HEK293 (cell line): Measurements from ENCODE around the gene TNFAIP2.

Source experiments
- FEZF1 ChIP-seq: fragments of 450-650 bp; formaldehyde crosslinking; IDR thresholded peaks from 2 replicates; pipeline ENCODE4 v1.5.1; 2016; ENCODE audit warnings: missing biosample characterization, missing genetic modification characterization
- OVOL3 ChIP-seq: fragments of 450-650 bp; formaldehyde crosslinking; IDR thresholded peaks from 2 replicates; pipeline ENCODE4 v1.5.1; 2016; ENCODE audit warnings: missing biosample characterization, missing genetic modification characterization
- REPIN1 ChIP-seq: fragments of 450-650 bp; formaldehyde crosslinking; IDR thresholded peaks from 2 replicates; pipeline ENCODE4 v1.5.1; 2017; ENCODE audit warnings: missing biosample characterization, missing genetic modification characterization, low read depth
- SP7 ChIP-seq: fragments of 450-650 bp; formaldehyde crosslinking; IDR thresholded peaks from 2 replicates; pipeline ENCODE4 v1.5.1; 2016; ENCODE audit warnings: missing biosample characterization, missing genetic modification characterization
- ZBTB1 ChIP-seq: fragments of 450-650 bp; formaldehyde crosslinking; IDR thresholded peaks from 2 replicates; pipeline ENCODE4 v1.5.1; 2016; ENCODE audit warnings: missing biosample characterization, missing genetic modification characterization
- ZBTB20 ChIP-seq: fragments of 450-650 bp; formaldehyde crosslinking; IDR thresholded peaks from 2 replicates; pipeline ENCODE4 v1.5.1; 2016; ENCODE audit warnings: missing biosample characterization, missing genetic modification characterization
- ZBTB48 ChIP-seq: fragments of 450-650 bp; formaldehyde crosslinking; IDR thresholded peaks from 2 replicates; pipeline ENCODE4 v1.5.1; 2016; ENCODE audit warnings: missing biosample characterization, missing genetic modification characterization
- ZBTB8A ChIP-seq: fragments of 450-650 bp; formaldehyde crosslinking; IDR thresholded peaks from 2 replicates; pipeline ENCODE4 v1.5.1; 2016; ENCODE audit warnings: missing biosample characterization, missing genetic modification characterization
- ZNF157 ChIP-seq: fragments of 450-650 bp; formaldehyde crosslinking; IDR thresholded peaks from 2 replicates; pipeline ENCODE4 v1.5.1; 2016; ENCODE audit warnings: missing biosample characterization, missing genetic modification characterization
- ZNF16 ChIP-seq: fragments of 450-650 bp; formaldehyde crosslinking; IDR thresholded peaks from 2 replicates; pipeline ENCODE4 v1.5.1; 2016; ENCODE audit warnings: low read depth, missing biosample characterization, missing genetic modification characterization
- ZNF2 ChIP-seq: fragments of 450-650 bp; formaldehyde crosslinking; IDR thresholded peaks from 2 replicates; pipeline ENCODE4 v1.5.1; 2016; ENCODE audit warnings: missing biosample characterization, missing genetic modification characterization
- ZNF211 ChIP-seq: fragments of 450-650 bp; formaldehyde crosslinking; IDR thresholded peaks from 2 replicates; pipeline ENCODE4 v1.5.1; 2016; ENCODE audit warnings: low read depth, missing biosample characterization, missing genetic modification characterization
- ZNF473 ChIP-seq: fragments of 450-650 bp; formaldehyde crosslinking; IDR thresholded peaks from 2 replicates; pipeline ENCODE4 v1.5.1; 2017; ENCODE audit warnings: missing biosample characterization, missing genetic modification characterization
- ZNF529 ChIP-seq: fragments of 450-650 bp; formaldehyde crosslinking; IDR thresholded peaks from 2 replicates; pipeline ENCODE4 v1.5.1; 2017; ENCODE audit warnings: missing genetic modification characterization, missing biosample characterization; ENCODE audit not compliant: insufficient replicate concordance
- ZNF585B ChIP-seq: fragments of 450-650 bp; formaldehyde crosslinking; IDR thresholded peaks from 2 replicates; pipeline ENCODE4 v1.5.1; 2016; ENCODE audit warnings: missing biosample characterization, missing genetic modification characterization
- ZNF600 ChIP-seq: fragments of 450-650 bp; formaldehyde crosslinking; IDR thresholded peaks from 2 replicates; pipeline ENCODE4 v1.5.1; 2016; ENCODE audit warnings: missing biosample characterization, missing genetic modification characterization
- ZNF623 ChIP-seq: fragments of 450-650 bp; formaldehyde crosslinking; IDR thresholded peaks from 2 replicates; pipeline ENCODE4 v1.5.1; 2016; ENCODE audit warnings: missing biosample characterization, missing genetic modification characterization
- ZNF777 ChIP-seq: fragments of 450-650 bp; formaldehyde crosslinking; IDR thresholded peaks from 2 replicates; pipeline ENCODE4 v1.5.1; 2017; ENCODE audit warnings: missing biosample characterization, missing genetic modification characterization, borderline replicate concordance
- ZNF830 ChIP-seq: fragments of 450-650 bp; IDR thresholded peaks from 2 replicates; pipeline ENCODE4 v1.5.0; 2018; ENCODE audit warnings: missing biosample characterization, missing genetic modification characterization, low read depth, mild to moderate bottlenecking, moderate library complexity
- TF ChIP-seq, protein P1 (sequence below): fragments of 450-650 bp; formaldehyde crosslinking; conservative IDR thresholded peaks from 2 replicates; pipeline ENCODE4 v1.5.1; 2016; ENCODE audit warnings: low read depth, missing biosample characterization, missing genetic modification characterization
- TF ChIP-seq, protein P2 (sequence below): fragments of 450-650 bp; formaldehyde crosslinking; IDR thresholded peaks from 2 replicates; pipeline ENCODE4; 2016; ENCODE audit warnings: missing biosample characterization, missing genetic modification characterization
- TF ChIP-seq, protein P3 (sequence below): fragments of 450-650 bp; formaldehyde crosslinking; IDR thresholded peaks from 2 replicates; pipeline ENCODE4 v1.5.1; 2017; ENCODE audit warnings: missing biosample characterization, missing genetic modification characterization
- TF ChIP-seq, protein P4 (sequence below): fragments of 450-650 bp; formaldehyde crosslinking; IDR thresholded peaks from 2 replicates; pipeline ENCODE4 v1.5.1; 2017; ENCODE audit warnings: missing biosample characterization, mild to moderate bottlenecking, missing genetic modification characterization, moderate library complexity
- TF ChIP-seq, protein P5 (sequence below): fragments of 450-650 bp; formaldehyde crosslinking; IDR thresholded peaks from 2 replicates; pipeline ENCODE4 v1.5.1; 2016; ENCODE audit warnings: missing biosample characterization, missing genetic modification characterization, low read depth
- TF ChIP-seq, protein P6 (sequence below): fragments of 450-650 bp; formaldehyde crosslinking; IDR thresholded peaks from 2 replicates; pipeline ENCODE4 v1.5.1; 2016; ENCODE audit warnings: missing biosample characterization, missing genetic modification characterization

Gene TNFAIP2

DNA sequence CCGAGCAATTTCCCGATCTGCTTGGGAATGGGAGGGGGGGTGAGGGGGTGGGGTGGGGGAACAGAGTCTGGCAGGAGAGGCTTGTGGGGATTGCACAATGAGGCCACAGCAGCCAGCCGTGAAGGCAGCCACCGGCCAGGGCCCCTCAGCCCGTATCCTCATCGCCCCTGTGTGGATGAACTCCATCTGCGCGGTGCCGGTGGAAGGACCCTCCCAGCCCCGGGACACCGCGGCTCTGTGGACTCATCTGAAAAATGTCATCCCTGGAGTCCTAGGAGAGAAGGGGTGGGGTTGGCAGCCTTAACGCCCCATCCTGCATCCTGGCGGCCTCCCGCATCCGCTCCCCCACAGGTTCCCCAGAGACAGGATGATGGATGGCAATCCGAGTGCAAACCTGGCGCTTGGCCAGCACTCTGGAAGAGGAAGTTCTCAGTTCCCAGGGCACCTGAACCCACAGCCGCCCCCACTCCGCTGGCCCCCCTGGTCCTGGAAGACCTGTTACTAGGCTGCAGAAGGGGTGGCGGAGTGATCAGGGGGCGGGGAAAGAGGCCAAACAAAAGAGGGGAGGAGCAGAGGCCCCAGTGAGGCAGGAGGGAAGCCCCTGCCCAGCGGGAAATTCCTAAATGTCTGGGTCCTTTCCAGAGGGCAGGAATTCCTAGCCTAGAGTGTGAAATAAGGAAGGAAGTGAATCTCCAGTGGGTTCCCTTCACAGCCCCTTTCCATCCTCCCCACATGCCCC lies 1.2 kb upstream of the TNFAIP2 start (continued):
- TF ChIP-seq, protein P1, sequence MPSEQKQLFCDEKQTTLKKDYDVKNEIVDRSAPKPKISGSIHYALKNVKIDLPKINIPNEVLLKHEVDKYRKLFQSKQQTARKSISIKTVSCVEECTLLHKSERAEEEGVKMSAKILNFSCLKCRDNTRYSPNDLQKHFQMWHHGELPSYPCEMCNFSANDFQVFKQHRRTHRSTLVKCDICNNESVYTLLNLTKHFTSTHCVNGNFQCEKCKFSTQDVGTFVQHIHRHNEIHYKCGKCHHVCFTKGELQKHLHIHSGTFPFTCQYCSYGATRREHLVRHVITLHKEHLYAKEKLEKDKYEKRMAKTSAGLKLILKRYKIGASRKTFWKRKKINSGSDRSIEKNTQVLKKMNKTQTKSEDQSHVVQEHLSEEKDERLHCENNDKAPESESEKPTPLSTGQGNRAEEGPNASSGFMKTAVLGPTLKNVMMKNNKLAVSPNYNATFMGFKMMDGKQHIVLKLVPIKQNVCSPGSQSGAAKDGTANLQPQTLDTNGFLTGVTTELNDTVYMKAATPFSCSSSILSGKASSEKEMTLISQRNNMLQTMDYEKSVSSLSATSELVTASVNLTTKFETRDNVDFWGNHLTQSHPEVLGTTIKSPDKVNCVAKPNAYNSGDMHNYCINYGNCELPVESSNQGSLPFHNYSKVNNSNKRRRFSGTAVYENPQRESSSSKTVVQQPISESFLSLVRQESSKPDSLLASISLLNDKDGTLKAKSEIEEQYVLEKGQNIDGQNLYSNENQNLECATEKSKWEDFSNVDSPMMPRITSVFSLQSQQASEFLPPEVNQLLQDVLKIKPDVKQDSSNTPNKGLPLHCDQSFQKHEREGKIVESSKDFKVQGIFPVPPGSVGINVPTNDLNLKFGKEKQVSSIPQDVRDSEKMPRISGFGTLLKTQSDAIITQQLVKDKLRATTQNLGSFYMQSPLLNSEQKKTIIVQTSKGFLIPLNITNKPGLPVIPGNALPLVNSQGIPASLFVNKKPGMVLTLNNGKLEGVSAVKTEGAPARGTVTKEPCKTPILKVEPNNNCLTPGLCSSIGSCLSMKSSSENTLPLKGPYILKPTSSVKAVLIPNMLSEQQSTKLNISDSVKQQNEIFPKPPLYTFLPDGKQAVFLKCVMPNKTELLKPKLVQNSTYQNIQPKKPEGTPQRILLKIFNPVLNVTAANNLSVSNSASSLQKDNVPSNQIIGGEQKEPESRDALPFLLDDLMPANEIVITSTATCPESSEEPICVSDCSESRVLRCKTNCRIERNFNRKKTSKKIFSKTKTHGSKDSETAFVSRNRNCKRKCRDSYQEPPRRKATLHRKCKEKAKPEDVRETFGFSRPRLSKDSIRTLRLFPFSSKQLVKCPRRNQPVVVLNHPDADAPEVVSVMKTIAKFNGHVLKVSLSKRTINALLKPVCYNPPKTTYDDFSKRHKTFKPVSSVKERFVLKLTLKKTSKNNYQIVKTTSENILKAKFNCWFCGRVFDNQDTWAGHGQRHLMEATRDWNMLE (tag by site-specific recombination): peak; percentile 42; the same call in 1 of the 2 replicates
- TF ChIP-seq ZNF623 (tag by site-specific recombination): no peak
- TF ChIP-seq ZNF16 (tag by site-specific recombination): no peak
- no peak for TF ChIP-seq ZNF777 (tag by site-specific recombination)
- TF ChIP-seq, protein P2, sequence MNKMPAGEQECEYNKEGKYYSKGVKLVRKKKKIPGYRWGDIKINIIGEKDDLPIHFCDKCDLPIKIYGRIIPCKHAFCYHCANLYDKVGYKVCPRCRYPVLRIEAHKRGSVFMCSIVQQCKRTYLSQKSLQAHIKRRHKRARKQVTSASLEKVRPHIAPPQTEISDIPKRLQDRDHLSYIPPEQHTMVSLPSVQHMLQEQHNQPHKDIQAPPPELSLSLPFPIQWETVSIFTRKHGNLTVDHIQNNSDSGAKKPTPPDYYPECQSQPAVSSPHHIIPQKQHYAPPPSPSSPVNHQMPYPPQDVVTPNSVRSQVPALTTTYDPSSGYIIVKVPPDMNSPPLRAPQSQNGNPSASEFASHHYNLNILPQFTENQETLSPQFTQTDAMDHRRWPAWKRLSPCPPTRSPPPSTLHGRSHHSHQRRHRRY (tag by site-specific recombination): no peak
- TF ChIP-seq ZNF157: no peak
- peak; percentile 45; the same call in 1 of the 2 replicates for TF ChIP-seq ZBTB48 (tag by site-specific recombination)
- no peak for TF ChIP-seq REPIN1 (tag by site-specific recombination)
- peak; percentile 78 for TF ChIP-seq SP7 (tag by site-specific recombination)
- TF ChIP-seq, protein P3, sequence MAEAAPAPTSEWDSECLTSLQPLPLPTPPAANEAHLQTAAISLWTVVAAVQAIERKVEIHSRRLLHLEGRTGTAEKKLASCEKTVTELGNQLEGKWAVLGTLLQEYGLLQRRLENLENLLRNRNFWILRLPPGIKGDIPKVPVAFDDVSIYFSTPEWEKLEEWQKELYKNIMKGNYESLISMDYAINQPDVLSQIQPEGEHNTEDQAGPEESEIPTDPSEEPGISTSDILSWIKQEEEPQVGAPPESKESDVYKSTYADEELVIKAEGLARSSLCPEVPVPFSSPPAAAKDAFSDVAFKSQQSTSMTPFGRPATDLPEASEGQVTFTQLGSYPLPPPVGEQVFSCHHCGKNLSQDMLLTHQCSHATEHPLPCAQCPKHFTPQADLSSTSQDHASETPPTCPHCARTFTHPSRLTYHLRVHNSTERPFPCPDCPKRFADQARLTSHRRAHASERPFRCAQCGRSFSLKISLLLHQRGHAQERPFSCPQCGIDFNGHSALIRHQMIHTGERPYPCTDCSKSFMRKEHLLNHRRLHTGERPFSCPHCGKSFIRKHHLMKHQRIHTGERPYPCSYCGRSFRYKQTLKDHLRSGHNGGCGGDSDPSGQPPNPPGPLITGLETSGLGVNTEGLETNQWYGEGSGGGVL (tag by site-specific recombination): peak; percentile 80
- TF ChIP-seq ZNF211 (tag by site-specific recombination): no peak
- TF ChIP-seq, protein P4, sequence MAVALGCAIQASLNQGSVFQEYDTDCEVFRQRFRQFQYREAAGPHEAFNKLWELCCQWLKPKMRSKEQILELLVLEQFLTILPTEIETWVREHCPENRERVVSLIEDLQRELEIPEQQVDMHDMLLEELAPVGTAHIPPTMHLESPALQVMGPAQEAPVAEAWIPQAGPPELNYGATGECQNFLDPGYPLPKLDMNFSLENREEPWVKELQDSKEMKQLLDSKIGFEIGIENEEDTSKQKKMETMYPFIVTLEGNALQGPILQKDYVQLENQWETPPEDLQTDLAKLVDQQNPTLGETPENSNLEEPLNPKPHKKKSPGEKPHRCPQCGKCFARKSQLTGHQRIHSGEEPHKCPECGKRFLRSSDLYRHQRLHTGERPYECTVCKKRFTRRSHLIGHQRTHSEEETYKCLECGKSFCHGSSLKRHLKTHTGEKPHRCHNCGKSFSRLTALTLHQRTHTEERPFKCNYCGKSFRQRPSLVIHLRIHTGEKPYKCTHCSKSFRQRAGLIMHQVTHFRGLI: no peak
- TF ChIP-seq ZNF600: peak; percentile 30; the same call in 1 of the 2 replicates
- TF ChIP-seq ZBTB1 (tag by site-specific recombination): no peak
- TF ChIP-seq, protein P5, sequence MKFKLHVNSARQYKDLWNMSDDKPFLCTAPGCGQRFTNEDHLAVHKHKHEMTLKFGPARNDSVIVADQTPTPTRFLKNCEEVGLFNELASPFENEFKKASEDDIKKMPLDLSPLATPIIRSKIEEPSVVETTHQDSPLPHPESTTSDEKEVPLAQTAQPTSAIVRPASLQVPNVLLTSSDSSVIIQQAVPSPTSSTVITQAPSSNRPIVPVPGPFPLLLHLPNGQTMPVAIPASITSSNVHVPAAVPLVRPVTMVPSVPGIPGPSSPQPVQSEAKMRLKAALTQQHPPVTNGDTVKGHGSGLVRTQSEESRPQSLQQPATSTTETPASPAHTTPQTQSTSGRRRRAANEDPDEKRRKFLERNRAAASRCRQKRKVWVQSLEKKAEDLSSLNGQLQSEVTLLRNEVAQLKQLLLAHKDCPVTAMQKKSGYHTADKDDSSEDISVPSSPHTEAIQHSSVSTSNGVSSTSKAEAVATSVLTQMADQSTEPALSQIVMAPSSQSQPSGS (tag by site-specific recombination): no peak
- TF ChIP-seq, protein P6, sequence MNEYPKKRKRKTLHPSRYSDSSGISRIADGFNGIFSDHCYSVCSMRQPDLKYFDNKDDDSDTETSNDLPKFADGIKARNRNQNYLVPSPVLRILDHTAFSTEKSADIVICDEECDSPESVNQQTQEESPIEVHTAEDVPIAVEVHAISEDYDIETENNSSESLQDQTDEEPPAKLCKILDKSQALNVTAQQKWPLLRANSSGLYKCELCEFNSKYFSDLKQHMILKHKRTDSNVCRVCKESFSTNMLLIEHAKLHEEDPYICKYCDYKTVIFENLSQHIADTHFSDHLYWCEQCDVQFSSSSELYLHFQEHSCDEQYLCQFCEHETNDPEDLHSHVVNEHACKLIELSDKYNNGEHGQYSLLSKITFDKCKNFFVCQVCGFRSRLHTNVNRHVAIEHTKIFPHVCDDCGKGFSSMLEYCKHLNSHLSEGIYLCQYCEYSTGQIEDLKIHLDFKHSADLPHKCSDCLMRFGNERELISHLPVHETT (tag by site-specific recombination): no peak
- TF ChIP-seq ZNF2: no peak
- TF ChIP-seq ZBTB8A: peak; percentile 72; the same call in 1 of the 2 replicates
- no peak for TF ChIP-seq ZNF585B (tag by site-specific recombination)
- no peak for TF ChIP-seq ZNF830 (tag by site-specific recombination)
- no peak for TF ChIP-seq FEZF1 (tag by site-specific recombination)
- TF ChIP-seq ZBTB20 (tag by site-specific recombination): peak; percentile 67
- no peak for TF ChIP-seq ZNF529
- TF ChIP-seq ZNF473 (tag by site-specific recombination): no peak
- no peak for TF ChIP-seq OVOL3
